GM12875 (cell line): ENCODE results near the gene IFT27.

Source experiments
- H3K4me3 ChIP-seq: one replicate; pipeline ENCODE4 v1.5.1; 2011; ENCODE audit warnings: low read depth, low read length, control low read depth
- CTCF ChIP-seq: IDR thresholded peaks from 2 replicates; pipeline ENCODE4 v1.5.1; 2011; ENCODE audit warnings: low read depth, mild to moderate bottlenecking, control low read depth, inconsistent platforms, low read length, moderate library complexity, borderline replicate concordance; ENCODE audit not compliant: insufficient read depth

The IFT27 gene

GRCh38 chr22:36724836-36725235 is 51.1 kb downstream of the IFT27 start:
- TF ChIP-seq CTCF, result no peak
- no peak overlapping the region for H3K4me3 ChIP-seq

GRCh38 chr22:36722055-36722454 is 53.9 kb downstream of the IFT27 start:
- no peak overlapping the region for H3K4me3 ChIP-seq
- TF ChIP-seq CTCF, result no peak

GRCh38 chr22:36715647-36716046 is 60.3 kb downstream of the IFT27 start:
- H3K4me3 ChIP-seq, result no peak overlapping the region
- no peak for TF ChIP-seq CTCF

- H3K4me3 ChIP-seq, result no peak overlapping the region
- TF ChIP-seq CTCF, result no peak
These were observed 61.8 kb downstream of the IFT27 start for GRCh38 chr22:36714110-36714509.

- no peak for TF ChIP-seq CTCF
- no peak overlapping the region for H3K4me3 ChIP-seq
These were observed 62.5 kb downstream of the IFT27 start for GRCh38 chr22:36713436-36713835.
